Sigmoid colon (tissue), 7 donors: ENCODE measurements around the gene RABGGTA. TPM values are rescaled to one million over a fixed set of nuclear protein-coding genes. Genes with fewer than 3 reads are reported as not detected.

ENCODE experiments used
- DNase-seq: peaks from one replicate; pipeline ENCODE4 v3.0.0-alpha.2; 2019
- H3K27ac ChIP-seq, 4 donors: fragments of 200-600 bp; sonication (generic); one replicate each; pipeline ENCODE4 v1.5.1; 2016 to 2019; ENCODE audit warnings: mild to moderate bottlenecking in 1 of 4
- H3K27me3 ChIP-seq, 3 donors: fragments of 200-600 bp; sonication (generic); one replicate each; pipeline ENCODE4 v1.5.1; 2019; ENCODE audit warnings: mild to moderate bottlenecking in 1 of 3
- H3K36me3 ChIP-seq, 4 donors: fragments of 200-600 bp; sonication (generic); one replicate each; pipeline ENCODE4 v1.5.1; 2016 to 2019
- H3K4me1 ChIP-seq, 4 donors: fragments of 200-600 bp; sonication (generic); one replicate each; pipeline ENCODE4 v1.5.1; 2017 to 2019
- H3K4me3 ChIP-seq, 4 donors: fragments of 200-600 bp; sonication (generic); one replicate each; pipeline ENCODE4 v1.5.1; 2017 to 2019; ENCODE audit warnings: mild to moderate bottlenecking in 2 of 4, moderate library complexity in 1 of 4
- H3K9me3 ChIP-seq, 4 donors: fragments of 200-600 bp in 3 of 4; sonication (generic) in 3 of 4; one replicate each; pipeline versions ENCODE4 v1.5.1 to v1.6.1; 2013 to 2019
- CTCF ChIP-seq, 4 experiments: fragments of 450-650 bp in 3 of 4; fragments of 200-600 bp in 1 of 4; IDR thresholded peaks; one replicate each; pipeline ENCODE4 v1.5.1; 2016 to 2019; ENCODE audit warnings: antibody characterized with exemption in 4 of 4, mild to moderate bottlenecking in 3 of 4, moderate library complexity in 2 of 4
- EP300 ChIP-seq, 4 donors: sonication (generic); formaldehyde crosslinking; IDR thresholded peaks; one replicate each; pipeline ENCODE4 v1.6.1; 2017; ENCODE audit warnings: antibody characterized with exemption in 4 of 4
- POLR2A ChIP-seq, 2 donors: fragments of 450-650 bp; IDR thresholded peaks; one replicate each; pipeline ENCODE4 v1.6.1; 2016; ENCODE audit warnings: antibody characterized with exemption in 2 of 2, mild to moderate bottlenecking in 2 of 2, moderate library complexity in 2 of 2
- POLR2AphosphoS5 ChIP-seq, 4 donors: sonication (generic); formaldehyde crosslinking; IDR thresholded peaks; one replicate each; pipeline ENCODE4 v1.6.1; 2017; ENCODE audit warnings: antibody characterized with exemption in 4 of 4
- WGBS, 2 donors: extraction: QIAGEN DNeasy Blood & Tissue Kit; methylation state at CpG; one replicate each; pipeline ENCODE4 v1.1.7; 2013; 5-methylcytosine and 5-hydroxymethylcytosine counted together
- intact Hi-C: fragments of 100-400 bp; cut with DNase I; formaldehyde crosslinking; loops from one replicate; pipeline ENCODE4 v1.15.1; 2023
- polyA plus RNA-seq, 3 donors: library from polyadenylated mRNA; stranded (reverse); fragments of 200-250 nt; gene quantifications; one replicate each; pipeline ENCODE4 v1.2.3, GENCODE V29; 2013
- total RNA-seq, 4 donors: library from RNA; depleted of rRNA; stranded (reverse); fragments of >200 nt; gene quantifications; one replicate each; pipeline ENCODE4 v1.1.0, GENCODE V29; 2016
- donor health status: healthy with polysubstance abuse.
- donor health status: Bipolar disorder and iron deficiency.
- donor health status: healthy.

RABGGTA gene
- total and polyA plus RNA-seq, 7 donors, result 14.0 to 32.4 (median 25.2) TPM

- intact Hi-C loops, result no loop called here
- DNase-seq, result peak; percentile 74
- Histone ChIP-seq H3K9me3 (no peaks in the 10 kb centered on the region), H3K27me3 (peaks cover 0 to 30% (median 22%) of the 10 kb centered on the region in 3 donors), H3K4me1 (peaks cover 0 to 38% (median 35%) of the 10 kb centered on the region in 4 donors), H3K36me3 (no peaks in the 10 kb centered on the region), H3K4me3 (no peak overlapping the region), H3K27ac (peak overlapping the region; percentile 29 to 91 (median 82))
- WGBS, 2 donors, result 51 to 83% methylated on average over 9 of the region's 9 CpGs
- peak in 2 of 4 donors; percentile 22 to 57 for TF ChIP-seq POLR2AphosphoS5 (IDR thresholded peaks at IDR 0.05)
- no peak for TF ChIP-seq CTCF (IDR thresholded peaks at IDR 0.05)
Observed at GRCh38 chr14:24312736-24313507, 41.5 kb upstream of the RABGGTA start.

GRCh38 chr14:24311837-24312615 lies 40.6 kb upstream of the RABGGTA start:
- TF ChIP-seq CTCF (IDR thresholded peaks at IDR 0.05) (no peak), EP300 (IDR thresholded peaks at IDR 0.05) (no peak), POLR2AphosphoS5 (IDR thresholded peaks at IDR 0.05) (no peak), POLR2A (IDR thresholded peaks at IDR 0.05) (no peak)
- Histone ChIP-seq H3K9me3 (no peaks in the 10 kb centered on the region), H3K36me3 (peaks cover 0 to 5% (median 0%) of the 10 kb centered on the region in 4 donors), H3K4me3 (peak overlapping the region in 3 of 4 donors; percentile 44 to 62 (median 59)), H3K27ac (peak overlapping the region; percentile 79 to 91 (median 82)), H3K27me3 (peaks cover 0 to 21% (median 17%) of the 10 kb centered on the region in 3 donors), H3K4me1 (peaks cover 0 to 39% (median 37%) of the 10 kb centered on the region in 4 donors)
- intact Hi-C loops, result no loop called here
- no peak for DNase-seq
- WGBS, 2 donors, result 93 to 96% methylated on average over 1 of the region's 1 CpG

GRCh38 chr14:24310646-24311604 lies 39.5 kb upstream of the RABGGTA start, which contains the start of gene LTB4R:
LTB4R (plus strand) TSS chr14:24311502; CDS start chr14:24315652, 4,150 bp downstream.
- peak within 1 kb of the TSS; percentile 79 to 91 (median 82) for H3K27ac ChIP-seq
- peaks cover 0 to 32% (median 30%) of the 10 kb centered on the region in 4 donors for H3K4me1 ChIP-seq
- H3K4me3 ChIP-seq, result peak within 1 kb of the TSS; percentile 44 to 62 (median 56)
- 14 to 17% methylated on average over 99 of the region's 99 CpGs for WGBS, 2 donors
- H3K27me3 ChIP-seq, result peaks cover 0 to 10% (median 7%) of the 10 kb centered on the region in 3 donors
- TF ChIP-seq CTCF (IDR thresholded peaks at IDR 0.05) (peak; percentile 22 to 45 (median 36)), POLR2AphosphoS5 (IDR thresholded peaks at IDR 0.05) (peak in 3 of 4 donors; percentile 21 to 59 (median 54)), POLR2A (IDR thresholded peaks at IDR 0.05) (no peak), EP300 (IDR thresholded peaks at IDR 0.05) (no peak)
- H3K9me3 ChIP-seq, result no peaks in the 10 kb centered on the region
- peaks cover 1 to 16% (median 5%) of the 10 kb centered on the region in 4 donors for H3K36me3 ChIP-seq
- intact Hi-C loops, result no loop called here
- DNase-seq, result peak; percentile 89

GRCh38 chr14:24310265-24310645 lies 38.9 kb upstream of the RABGGTA start:
- no peak for DNase-seq
- no peaks in the 10 kb centered on the region for H3K9me3 ChIP-seq
- peaks cover 8 to 23% (median 11%) of the 10 kb centered on the region in 4 donors for H3K36me3 ChIP-seq
- intact Hi-C loops, result no loop called here
- TF ChIP-seq EP300 (IDR thresholded peaks at IDR 0.05), result no peak
- no peak for TF ChIP-seq CTCF (IDR thresholded peaks at IDR 0.05)
- peaks cover 0 to 3% (median under 1%) of the 10 kb centered on the region in 3 donors for H3K27me3 ChIP-seq
- H3K4me1 ChIP-seq, result peaks cover 0 to 31% (median 29%) of the 10 kb centered on the region in 4 donors
- peak overlapping the region; percentile 44 to 62 (median 56) for H3K4me3 ChIP-seq
- WGBS, 2 donors, result 15 to 24% methylated on average over 5 of the region's 5 CpGs
- peak overlapping the region; percentile 79 to 91 (median 82) for H3K27ac ChIP-seq
